NCI-H128 (cell line): ENCODE measurements around the gene CMTR1.

Source experiments
- DNase-seq: peaks from one replicate; lab custom pipeline; 2025; ENCODE audit not compliant: unreplicated experiment; lab: John Stamatoyannopoulos, UW

Gene CMTR1

GRCh38 chr6:37477656-37478435 is 44.8 kb downstream of the CMTR1 start:
- no peak for DNase-seq

- DNase-seq: no peak
Observed at GRCh38 chr6:37478827-37479226, 45.8 kb downstream of the CMTR1 start.

GRCh38 chr6:37479266-37479854 is 46.3 kb downstream of the CMTR1 start:
- no peak for DNase-seq

GRCh38 chr6:37480118-37480736 is 47.2 kb downstream of the CMTR1 start:
- no peak for DNase-seq

GRCh38 chr6:37480951-37481534 is 48.0 kb downstream of the CMTR1 start:
- no peak for DNase-seq

GRCh38 chr6:37481711-37482605 is 48.9 kb downstream of the CMTR1 start:
- DNase-seq: peak; percentile 19

GRCh38 chr6:37482606-37483251 is 49.7 kb downstream of the CMTR1 start:
- no peak for DNase-seq

GRCh38 chr6:37483252-37483901 is 50.4 kb downstream of the CMTR1 start:
- DNase-seq: no peak

- peak; percentile 49 for DNase-seq
Observed at GRCh38 chr6:37483917-37484785, 51.1 kb downstream of the CMTR1 start.

GRCh38 chr6:37484786-37485170 is 51.8 kb downstream of the CMTR1 start:
- no peak for DNase-seq

GRCh38 chr6:37485291-37485702 is 52.3 kb downstream of the CMTR1 start:
- DNase-seq: no peak

- DNase-seq: no peak
Observed at GRCh38 chr6:37486121-37486839, 53.3 kb downstream of the CMTR1 start.

- peak; percentile 27 for DNase-seq
Observed at GRCh38 chr6:37487591-37488380, 54.8 kb downstream of the CMTR1 start.

- DNase-seq: no peak
Observed at GRCh38 chr6:37488476-37488875, 55.5 kb downstream of the CMTR1 start.

GRCh38 chr6:37489697-37490336 is 56.8 kb downstream of the CMTR1 start:
- no peak for DNase-seq

GRCh38 chr6:37490536-37491170 is 57.6 kb downstream of the CMTR1 start:
- no peak for DNase-seq
